NCI-H2171 treated with DMSO at 0.1 percent for 48 hours (cell line): ENCODE results near the gene MYRFL.
"Not testable (repeated sequence)": the region's sequence is repeated elsewhere in the genome, so short reads cannot be mapped to it uniquely, and the experiment has no call there.

Experiments used
- DNase-seq: peaks from one replicate; lab custom pipeline; 2025; lab: John Stamatoyannopoulos, UW

MYRFL gene

GRCh38 chr12:69824966-69825560 lies at the start of gene MYRFL:
Gene MYRFL, plus strand, starts transcription at chr12:69825227. Its CDS starts 291 bp downstream, at chr12:69825518.
- DNase-seq, result no peak

GRCh38 chr12:69779928-69780327 lies 45.1 kb upstream of the MYRFL start:
- no peak for DNase-seq

- no peak for DNase-seq
These were observed 41.7 kb upstream of the MYRFL start for GRCh38 chr12:69783365-69783764.

GRCh38 chr12:69789351-69789750 lies 35.7 kb upstream of the MYRFL start:
- DNase-seq, result no peak

- DNase-seq, result no peak
These were observed 32.5 kb upstream of the MYRFL start for GRCh38 chr12:69792533-69792932.

- not testable (repeated sequence) for DNase-seq
These were observed 17.7 kb upstream of the MYRFL start for GRCh38 chr12:69807101-69807897.

- DNase-seq, result no peak
These were observed 14.0 kb upstream of the MYRFL start for GRCh38 chr12:69810870-69811498.

- no peak for DNase-seq
These were observed 8.9 kb upstream of the MYRFL start for GRCh38 chr12:69816082-69816481.

- DNase-seq, result no peak
These were observed 4.0 kb upstream of the MYRFL start for GRCh38 chr12:69821032-69821455.

- no peak for DNase-seq
These were observed 3.4 kb upstream of the MYRFL start for GRCh38 chr12:69821456-69822159.

- no peak for DNase-seq
These were observed 2.7 kb upstream of the MYRFL start for GRCh38 chr12:69822201-69822860.

GRCh38 chr12:69824028-69824427 lies 999 bp upstream of the MYRFL start:
- DNase-seq, result no peak

- DNase-seq, result no peak
These were observed 3.9 kb downstream of the MYRFL start for GRCh38 chr12:69828897-69829296.

GRCh38 chr12:69833696-69834095 lies 8.7 kb downstream of the MYRFL start:
- DNase-seq, result peak; percentile 40

- no peak for DNase-seq
These were observed 9.1 kb downstream of the MYRFL start for GRCh38 chr12:69834147-69834546.

GRCh38 chr12:69834576-69834975 lies 9.5 kb downstream of the MYRFL start:
- no peak for DNase-seq

GRCh38 chr12:69835081-69835480 lies 10.1 kb downstream of the MYRFL start:
- DNase-seq, result no peak

GRCh38 chr12:69836015-69836414 lies 11.0 kb downstream of the MYRFL start:
- no peak for DNase-seq

GRCh38 chr12:69837191-69837590 lies 12.2 kb downstream of the MYRFL start:
- DNase-seq, result no peak

GRCh38 chr12:69837657-69838415 lies 12.8 kb downstream of the MYRFL start:
- DNase-seq, result no peak

- DNase-seq, result no peak
These were observed 15.7 kb downstream of the MYRFL start for GRCh38 chr12:69840727-69841126.
